NCI-H1417 (cell line): Measurements from ENCODE around the gene ME1.
"Not testable (repeated sequence)": the region's sequence is repeated elsewhere in the genome, so short reads cannot be mapped to it uniquely, and the experiment has no call there.

Source experiments
- DNase-seq, 3 experiments: peaks; one replicate each; lab custom pipeline; 2025; lab: John Stamatoyannopoulos, UW

ME1 gene

GRCh38 chr6:83430611-83431544 is at the start of gene ME1:
Gene ME1 (minus strand): TSS chr6:83431051. CDS start chr6:83430954, 97 bp downstream.
- peak in 2 of 3 experiments; percentile 72 to 73 for DNase-seq

- peak in 1 of 3 experiments; percentile 8 for DNase-seq
Observed at GRCh38 chr6:83480470-83480869, 49.6 kb upstream of the ME1 start.

GRCh38 chr6:83479389-83479788 is 48.5 kb upstream of the ME1 start:
- no peak for DNase-seq

GRCh38 chr6:83476971-83477370 is 46.1 kb upstream of the ME1 start:
- DNase-seq: no peak

GRCh38 chr6:83474309-83474708 is 43.5 kb upstream of the ME1 start:
- DNase-seq: peak in 2 of 3 experiments; percentile 54 to 86

- no peak for DNase-seq
Observed at GRCh38 chr6:83472767-83473166, 41.9 kb upstream of the ME1 start.

GRCh38 chr6:83470587-83470986 is 39.7 kb upstream of the ME1 start:
- no peak for DNase-seq

- no peak for DNase-seq
Observed at GRCh38 chr6:83470001-83470400, 39.1 kb upstream of the ME1 start.

- no peak for DNase-seq
Observed at GRCh38 chr6:83467620-83468036, 36.8 kb upstream of the ME1 start.

- no peak for DNase-seq
Observed at GRCh38 chr6:83466328-83466727, 35.5 kb upstream of the ME1 start.

GRCh38 chr6:83464381-83465140 is 33.7 kb upstream of the ME1 start:
- DNase-seq: no peak

- DNase-seq: no peak
Observed at GRCh38 chr6:83463886-83464285, 33.0 kb upstream of the ME1 start.

- DNase-seq: no peak
Observed at GRCh38 chr6:83462524-83462923, 31.7 kb upstream of the ME1 start.

GRCh38 chr6:83461438-83461837 is 30.6 kb upstream of the ME1 start:
- DNase-seq: no peak

- DNase-seq: no peak
Observed at GRCh38 chr6:83459663-83460062, 28.8 kb upstream of the ME1 start.

GRCh38 chr6:83450015-83450414 is 19.2 kb upstream of the ME1 start:
- DNase-seq: not testable (repeated sequence)

GRCh38 chr6:83444086-83444699 is 13.3 kb upstream of the ME1 start:
- DNase-seq: not testable (repeated sequence)

- DNase-seq: no peak
Observed at GRCh38 chr6:83443516-83443915, 12.7 kb upstream of the ME1 start.

GRCh38 chr6:83442752-83443151 is 11.9 kb upstream of the ME1 start:
- DNase-seq: no peak

- no peak for DNase-seq
Observed at GRCh38 chr6:83439201-83439600, 8.3 kb upstream of the ME1 start.

- DNase-seq: no peak
Observed at GRCh38 chr6:83436674-83437073, 5.8 kb upstream of the ME1 start.

GRCh38 chr6:83433177-83433576 is 2.3 kb upstream of the ME1 start:
- no peak for DNase-seq
